CD4-positive, alpha-beta T cell (primary cell): ENCODE results near the gene HOXA3. TPM values are rescaled to one million over a fixed set of nuclear protein-coding genes. Genes with fewer than 3 reads are reported as not detected.

Source experiments
- ATAC-seq: fragments of 200-7000 bp; cut with Tn5 transposase; one replicate; pipeline ENCODE4 v1.10.0; 2022; ENCODE audit warnings: mild to moderate bottlenecking; ENCODE audit not compliant: poor library complexity
- CTCF ChIA-PET: fragments of 350-600 bp; sonication (Branson Sonifier 250); formaldehyde crosslinking; loops from one replicate; lab custom pipeline; 2021; ENCODE audit warnings: antibody characterized with exemption, inconsistent platforms; lab: Charles Lee
- POLR2A ChIA-PET: fragments of 350-600 bp; sonication (Branson Sonifier 250); formaldehyde crosslinking; loops from one replicate; lab custom pipeline; 2021; ENCODE audit warnings: antibody characterized with exemption, inconsistent platforms; lab: Charles Lee
- DNase-seq, 14 experiments: peaks; one replicate each; pipeline ENCODE4 v3.0.0-alpha.2; 2013 to 2020; ENCODE audit warnings: mixed read lengths in 2 of 14
- H3K27ac ChIP-seq, 2 donors: one replicate each; pipeline versions ENCODE4 v1.5.1 to v1.7.0; 2013; ENCODE audit warnings: low read length in 2 of 2, low read depth in 1 of 2, mild to moderate bottlenecking in 1 of 2
- H3K27me3 ChIP-seq, 2 experiments: 1 replicate in 1 of 2; 2 replicates in 1 of 2; pipeline versions ENCODE4 v1.6.1 to v1.7.0; 2013; ENCODE audit warnings: low read length in 2 of 2, control low read depth in 1 of 2, mild to moderate bottlenecking in 1 of 2, moderate library complexity in 1 of 2; ENCODE audit not compliant: insufficient read depth in 2 of 2, control insufficient read depth in 1 of 2
- H3K36me3 ChIP-seq: one replicate; pipeline ENCODE4 v1.6.1; 2013; ENCODE audit warnings: low read length, control low read depth; ENCODE audit not compliant: insufficient read depth
- H3K4me1 ChIP-seq: one replicate; pipeline ENCODE4 v1.6.1; 2013; ENCODE audit warnings: low read length, control low read depth; ENCODE audit not compliant: insufficient read depth
- H3K4me3 ChIP-seq: one replicate; pipeline ENCODE4 v1.5.1; 2013; ENCODE audit warnings: mild to moderate bottlenecking, low read length, moderate library complexity
- H3K9me3 ChIP-seq, 2 experiments: 1 replicate in 1 of 2; 2 replicates in 1 of 2; pipeline versions ENCODE4 v1.6.1 to v1.7.0; 2013; ENCODE audit warnings: low read length in 2 of 2, mild to moderate bottlenecking in 2 of 2, control low read depth in 1 of 2, moderate library complexity in 1 of 2; ENCODE audit not compliant: control insufficient read depth in 1 of 2, insufficient read depth in 1 of 2
- H3K27ac Mint-ChIP-seq: one replicate; pipeline ENCODE4 v1.8.0; 2020; ENCODE audit warnings: mixed read lengths
- H3K27me3 Mint-ChIP-seq: one replicate; pipeline ENCODE4 v1.8.0; 2021; ENCODE audit warnings: mixed read lengths
- H3K36me3 Mint-ChIP-seq: one replicate; pipeline ENCODE4 v1.8.0; 2021; ENCODE audit warnings: low read depth, mixed read lengths
- H3K4me1 Mint-ChIP-seq: one replicate; pipeline ENCODE4 v1.8.0; 2021; ENCODE audit warnings: low read depth, mixed read lengths
- H3K4me3 Mint-ChIP-seq: one replicate; pipeline ENCODE4 v1.8.0; 2020; ENCODE audit warnings: mild to moderate bottlenecking, mixed read lengths
- H3K9me3 Mint-ChIP-seq: one replicate; pipeline ENCODE4 v1.8.0; 2020; ENCODE audit warnings: mixed read lengths
- intact Hi-C, 2 experiments: fragments of 100-400 bp; cut with DNase I in 1 of 2; cut with micrococcal nuclease in 1 of 2; formaldehyde crosslinking; loops; one replicate each; pipeline versions ENCODE4 v1.15.1 to v1.9.0; 2023 to 2025; cut with DNase I, micrococcal nuclease
- total RNA-seq, 174 experiments: library from RNA in 2 of 174; stranded (reverse) in 2 of 174; gene quantifications; one replicate each; pipeline ENCODE4 v1.2.3 and lab custom pipeline; 2021 to 2026
- TF ChIP-seq, protein P1 (sequence below): fragments of 200-600 bp; IDR thresholded peaks from one replicate; pipeline ENCODE4 v1.8.0; 2022; ENCODE audit warnings: antibody characterized with exemption, mild to moderate bottlenecking

HOXA3 gene
- total RNA-seq, 2 experiments from 2014 or later, result not detected

DNA sequence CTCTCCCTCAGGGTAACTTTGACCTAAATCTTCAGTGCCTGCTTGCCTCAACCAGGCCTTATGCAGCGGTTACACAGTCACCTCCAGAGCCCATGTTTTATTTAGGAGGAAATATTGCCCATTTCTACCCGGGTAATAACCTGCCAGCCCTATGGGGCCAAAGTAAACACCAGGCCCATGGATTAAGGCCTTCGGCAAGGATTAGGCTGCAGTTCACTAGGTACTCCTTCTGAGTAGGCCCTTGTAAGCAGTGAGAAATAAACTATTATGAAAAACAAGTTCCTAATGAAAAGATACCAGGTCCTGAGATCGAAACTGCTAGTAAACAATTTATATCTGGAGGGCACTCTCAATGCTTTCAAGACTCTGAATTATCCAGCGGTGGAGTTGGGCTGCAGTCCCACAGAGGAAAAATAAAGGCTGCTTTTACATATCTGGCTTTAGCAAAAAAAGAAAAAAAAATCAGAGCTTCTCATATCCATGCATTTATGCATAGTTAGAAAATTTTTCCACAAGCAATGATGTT lies 25.5 kb upstream of the HOXA3 start:
- H3K27ac Mint-ChIP-seq, result no peak overlapping the region
- DNase-seq, result no peak
- peaks cover 87% of the 10 kb centered on the region for H3K27me3 Mint-ChIP-seq
- H3K36me3 ChIP-seq, result no peaks in the 10 kb centered on the region
- POLR2A ChIA-PET, result no interaction called here
- CTCF ChIA-PET, result interaction anchor here (1.8 to 2.2 kb wide), 2 partner anchors 17 to 27 kb away, joined by 8 read pairs; no protein-coding TSS in a partner anchor
- no peak overlapping the region for H3K4me3 Mint-ChIP-seq
- no peaks in the 10 kb centered on the region for H3K36me3 Mint-ChIP-seq
- no peaks in the 10 kb centered on the region for H3K9me3 Mint-ChIP-seq
- intact Hi-C loops, result loop anchor here in 1 of 2 experiments (5.0 kb wide), 1 partner anchor 1226 kb away; no protein-coding TSS in a partner anchor
- ATAC-seq, result no peak
- peaks cover 0 to 44% of the 10 kb centered on the region in 2 experiments for H3K9me3 ChIP-seq
- H3K27ac ChIP-seq, result no peak overlapping the region
- peaks cover 70 to 92% of the 10 kb centered on the region in 2 experiments for H3K27me3 ChIP-seq
- peaks cover 10% of the 10 kb centered on the region for H3K4me1 Mint-ChIP-seq
- H3K4me3 ChIP-seq, result no peak overlapping the region
- TF ChIP-seq, protein P1, sequence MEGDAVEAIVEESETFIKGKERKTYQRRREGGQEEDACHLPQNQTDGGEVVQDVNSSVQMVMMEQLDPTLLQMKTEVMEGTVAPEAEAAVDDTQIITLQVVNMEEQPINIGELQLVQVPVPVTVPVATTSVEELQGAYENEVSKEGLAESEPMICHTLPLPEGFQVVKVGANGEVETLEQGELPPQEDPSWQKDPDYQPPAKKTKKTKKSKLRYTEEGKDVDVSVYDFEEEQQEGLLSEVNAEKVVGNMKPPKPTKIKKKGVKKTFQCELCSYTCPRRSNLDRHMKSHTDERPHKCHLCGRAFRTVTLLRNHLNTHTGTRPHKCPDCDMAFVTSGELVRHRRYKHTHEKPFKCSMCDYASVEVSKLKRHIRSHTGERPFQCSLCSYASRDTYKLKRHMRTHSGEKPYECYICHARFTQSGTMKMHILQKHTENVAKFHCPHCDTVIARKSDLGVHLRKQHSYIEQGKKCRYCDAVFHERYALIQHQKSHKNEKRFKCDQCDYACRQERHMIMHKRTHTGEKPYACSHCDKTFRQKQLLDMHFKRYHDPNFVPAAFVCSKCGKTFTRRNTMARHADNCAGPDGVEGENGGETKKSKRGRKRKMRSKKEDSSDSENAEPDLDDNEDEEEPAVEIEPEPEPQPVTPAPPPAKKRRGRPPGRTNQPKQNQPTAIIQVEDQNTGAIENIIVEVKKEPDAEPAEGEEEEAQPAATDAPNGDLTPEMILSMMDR, result no peak
- peaks cover 27% of the 10 kb centered on the region for H3K4me1 ChIP-seq

DNA sequence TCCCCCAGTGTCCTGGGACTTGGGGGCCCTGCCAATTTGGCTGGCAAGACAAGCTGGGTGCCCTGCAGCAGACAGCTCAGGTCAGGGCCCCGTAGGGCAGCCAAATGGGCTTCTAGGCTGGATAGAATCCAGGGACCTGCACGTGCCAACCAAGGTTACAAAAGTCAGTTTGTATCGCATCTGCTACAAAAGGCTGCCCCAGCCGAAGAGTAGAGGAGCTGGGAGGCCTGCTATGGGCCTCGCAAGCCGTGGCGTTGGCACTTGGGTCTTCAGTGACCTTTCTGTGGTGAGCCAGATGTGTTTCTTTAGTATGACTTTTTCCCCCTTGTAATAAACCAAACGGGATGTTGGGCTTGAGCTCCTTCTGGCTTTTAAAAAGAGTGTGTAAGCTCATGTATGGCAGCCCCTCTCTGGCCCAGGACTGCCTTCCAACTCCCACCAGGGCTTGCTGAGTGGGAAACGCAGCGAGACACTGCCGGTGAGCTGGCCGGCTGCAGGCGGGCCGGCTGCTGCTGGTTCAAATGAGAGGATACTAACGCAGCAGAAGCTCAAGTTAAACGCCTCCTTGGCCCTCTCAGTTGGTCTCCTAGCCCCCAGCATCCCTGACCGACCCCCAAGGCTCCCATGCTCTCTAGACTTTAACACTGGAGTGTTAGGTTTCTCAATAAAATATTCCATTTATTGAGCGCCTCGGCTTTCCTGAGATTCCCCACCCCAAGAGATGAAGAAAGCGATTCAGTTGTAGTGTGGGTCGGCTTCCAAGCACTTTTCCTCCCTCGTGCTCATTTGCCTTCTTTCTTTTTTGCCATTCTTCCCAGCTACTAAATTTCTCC lies 24.8 kb upstream of the HOXA3 start:
- H3K4me3 ChIP-seq, result no peak overlapping the region
- no peaks in the 10 kb centered on the region for H3K9me3 Mint-ChIP-seq
- peaks cover 14% of the 10 kb centered on the region for H3K4me1 Mint-ChIP-seq
- ATAC-seq, result no peak
- ChIA-PET POLR2A (interaction anchor here (1.0 kb wide), 1 partner anchor 11 kb away, joined by 3 read pairs; no protein-coding TSS in a partner anchor), CTCF (interaction anchor here (1.2 to 2.2 kb wide), 3 partner anchors 16 to 1282 kb away, joined by 3 to 8 read pairs (median 8); no protein-coding TSS in a partner anchor)
- H3K27ac ChIP-seq, result no peak overlapping the region
- no peaks in the 10 kb centered on the region for H3K36me3 ChIP-seq
- no peak overlapping the region for H3K4me3 Mint-ChIP-seq
- no peak overlapping the region for H3K27ac Mint-ChIP-seq
- no peaks in the 10 kb centered on the region for H3K36me3 Mint-ChIP-seq
- no peak for DNase-seq
- H3K9me3 ChIP-seq, result peaks cover 0 to 50% of the 10 kb centered on the region in 2 experiments
- TF ChIP-seq, protein P1, result no peak
- H3K27me3 Mint-ChIP-seq, result peaks cover 86% of the 10 kb centered on the region
- intact Hi-C loops, result loop anchor here in 1 of 2 experiments (5.0 kb wide), 1 partner anchor 1225 kb away; no protein-coding TSS in a partner anchor
- H3K27me3 ChIP-seq, result peaks cover 70 to 92% of the 10 kb centered on the region in 2 experiments
- peaks cover 34% of the 10 kb centered on the region for H3K4me1 ChIP-seq

DNA sequence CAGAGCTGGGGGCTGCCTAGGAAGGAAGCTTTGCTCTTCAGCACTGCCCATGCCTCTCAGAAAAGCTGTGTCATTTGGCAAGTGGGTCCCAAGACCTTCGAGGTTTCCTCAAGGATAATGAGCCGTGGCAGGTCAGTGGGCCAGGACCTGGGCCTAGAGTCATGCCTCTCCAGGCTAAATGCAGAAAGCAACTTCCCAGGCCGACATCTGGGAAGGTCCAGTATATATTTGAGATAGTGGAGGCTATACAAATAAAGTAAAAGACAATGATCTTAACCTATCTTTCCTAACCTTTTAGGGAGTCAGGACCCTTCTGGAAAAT lies 24.1 kb upstream of the HOXA3 start:
- TF ChIP-seq, protein P1, result no peak
- Histone ChIP-seq H3K4me1 (peaks cover 41% of the 10 kb centered on the region), H3K36me3 (no peaks in the 10 kb centered on the region), H3K27ac (no peak overlapping the region), H3K27me3 (peaks cover 71 to 93% of the 10 kb centered on the region in 2 experiments), H3K9me3 (peaks cover under 1 to 52% of the 10 kb centered on the region in 2 experiments), H3K4me3 (no peak overlapping the region)
- Mint-ChIP-seq H3K27ac (no peak overlapping the region), H3K9me3 (no peaks in the 10 kb centered on the region), H3K27me3 (peaks cover 86% of the 10 kb centered on the region), H3K36me3 (no peaks in the 10 kb centered on the region), H3K4me1 (peaks cover 21% of the 10 kb centered on the region), H3K4me3 (no peak overlapping the region)
- ChIA-PET CTCF (interaction anchor here (1.2 to 2.2 kb wide), 2 partner anchors 26 to 1282 kb away, joined by 3 to 8 read pairs; no protein-coding TSS in a partner anchor), POLR2A (interaction anchor here (1.0 kb wide), 2 partner anchors 8 to 10 kb away, joined by 3 read pairs; partner anchors contain the start of gene HOXA11)
- intact Hi-C loops, result loop anchor here in 1 of 2 experiments (5.0 kb wide), 1 partner anchor 1224 kb away; no protein-coding TSS in a partner anchor
- ATAC-seq, result no peak
- DNase-seq, result no peak
